ENCODE measurements around the gene SWT1.
A peak's percentile ranks its signal among the peaks of the same experiment; 100 is the strongest.
"Not testable (repeated sequence)": the region's sequence is repeated elsewhere in the genome, so short reads cannot be mapped to it uniquely, and the experiment has no call there.

The SWT1 gene

GRCh38 chr1:185166106-185166505 lies 9.1 kb downstream of the SWT1 start:
- DNase-seq (ENCODE audit: low read depth), result no peak

- DNase-seq (ENCODE audit: low read depth), result no peak
These were observed 13.4 kb downstream of the SWT1 start for GRCh38 chr1:185170291-185170848.

- DNase-seq (ENCODE audit: low read depth), result no peak
These were observed 36.8 kb downstream of the SWT1 start for GRCh38 chr1:185193756-185194155.

GRCh38 chr1:185198712-185199111 lies 41.7 kb downstream of the SWT1 start:
- DNase-seq (ENCODE audit: low read depth), result not testable (repeated sequence)

GRCh38 chr1:185200889-185201288 lies 43.9 kb downstream of the SWT1 start:
- no peak for DNase-seq (ENCODE audit: low read depth)

- no peak for DNase-seq (ENCODE audit: low read depth)
These were observed 50.2 kb downstream of the SWT1 start for GRCh38 chr1:185207170-185207569.

GRCh38 chr1:185207980-185208602 lies 51.1 kb downstream of the SWT1 start:
- no peak for DNase-seq (ENCODE audit: low read depth)

- no peak for DNase-seq (ENCODE audit: low read depth)
These were observed 51.7 kb downstream of the SWT1 start for GRCh38 chr1:185208626-185209180.

GRCh38 chr1:185209357-185209756 lies 52.4 kb downstream of the SWT1 start:
- DNase-seq (ENCODE audit: low read depth), result not testable (repeated sequence)

- no peak for DNase-seq (ENCODE audit: low read depth)
These were observed 56.1 kb downstream of the SWT1 start for GRCh38 chr1:185213091-185213490.

- no peak for DNase-seq (ENCODE audit: low read depth)
These were observed 58.9 kb downstream of the SWT1 start for GRCh38 chr1:185215911-185216310.

- DNase-seq (ENCODE audit: low read depth), result no peak
These were observed 67.2 kb downstream of the SWT1 start for GRCh38 chr1:185224132-185224531.

- no peak for DNase-seq (ENCODE audit: low read depth)
These were observed 70.2 kb downstream of the SWT1 start for GRCh38 chr1:185227161-185227560.

- no peak for DNase-seq (ENCODE audit: low read depth)
These were observed 72.0 kb downstream of the SWT1 start for GRCh38 chr1:185228979-185229378.

- no peak for DNase-seq (ENCODE audit: low read depth)
These were observed 73.0 kb downstream of the SWT1 start for GRCh38 chr1:185229981-185230380.

- no peak for DNase-seq (ENCODE audit: low read depth)
These were observed 75.9 kb downstream of the SWT1 start for GRCh38 chr1:185232874-185233273.

- DNase-seq (ENCODE audit: low read depth), result not testable (repeated sequence)
These were observed 77.2 kb downstream of the SWT1 start for GRCh38 chr1:185234183-185234582.

GRCh38 chr1:185237176-185237575 lies 80.2 kb downstream of the SWT1 start:
- DNase-seq (ENCODE audit: low read depth), result not testable (repeated sequence)

GRCh38 chr1:185237661-185238060 lies 80.7 kb downstream of the SWT1 start:
- no peak for DNase-seq (ENCODE audit: low read depth)

GRCh38 chr1:185238447-185238846 lies 81.5 kb downstream of the SWT1 start:
- no peak for DNase-seq (ENCODE audit: low read depth)

- DNase-seq (ENCODE audit: low read depth), result no peak
These were observed 82.9 kb downstream of the SWT1 start for GRCh38 chr1:185239861-185240260.

- no peak for DNase-seq (ENCODE audit: low read depth)
These were observed 84.2 kb downstream of the SWT1 start for GRCh38 chr1:185241127-185241526.

- peak; percentile 42 for DNase-seq (ENCODE audit: low read depth)
These were observed 87.2 kb downstream of the SWT1 start for GRCh38 chr1:185244015-185244747.
